SU-DHL-6 (cell line): Measurements from ENCODE around the gene EXD3.

Experiments used
- H2AFZ ChIP-seq: fragments of 200-600 bp; sonication (generic); 2 replicates; pipeline ENCODE4 v1.6.1; 2014; ENCODE audit warnings: low read depth, mild to moderate bottlenecking, moderate library complexity, mixed read lengths, antibody characterized with exemption, low read length; ENCODE audit not compliant: severe bottlenecking
- H3F3A ChIP-seq: fragments of 200-600 bp; shearing (Covaris generic); 2 replicates; pipeline ENCODE4 v1.6.0; 2016; ENCODE audit warnings: antibody characterized with exemption, mild to moderate bottlenecking; ENCODE audit not compliant: insufficient read depth
- H3K27ac ChIP-seq: fragments of 200-600 bp; sonication (generic); 2 replicates; pipeline ENCODE4 v1.5.1; 2016; ENCODE audit warnings: low read depth, mild to moderate bottlenecking, low read length, moderate library complexity, mixed read lengths
- H3K27me3 ChIP-seq: fragments of 200-600 bp; sonication (generic), shearing (Covaris generic); 2 replicates; pipeline ENCODE4 v1.6.0; 2014; ENCODE audit warnings: mild to moderate bottlenecking, low read length
- H3K36me3 ChIP-seq: fragments of 200-600 bp; sonication (generic); 2 replicates; pipeline ENCODE4 v1.6.1; 2014; ENCODE audit warnings: mild to moderate bottlenecking, low read length, mixed read lengths
- H3K4me2 ChIP-seq: fragments of 300-600, 200-600 bp; shearing (Covaris generic), sonication (generic); 2 replicates; pipeline ENCODE4 v1.6.0; 2014; ENCODE audit warnings: low read length, low read depth, mild to moderate bottlenecking; ENCODE audit not compliant: poor library complexity, severe bottlenecking
- H3K4me3 ChIP-seq: fragments of 200-600 bp; sonication (generic); 2 replicates; pipeline ENCODE4 v1.5.1; 2014; ENCODE audit warnings: antibody characterized with exemption, low read length, mild to moderate bottlenecking, mixed read lengths; ENCODE audit not compliant: insufficient read depth, poor library complexity, severe bottlenecking
- H3K79me2 ChIP-seq: fragments of 200-600 bp; sonication (generic); 2 replicates; pipeline ENCODE4 v1.6.1; 2014; ENCODE audit warnings: mild to moderate bottlenecking, low read length, moderate library complexity; ENCODE audit not compliant: insufficient read depth
- H3K9ac ChIP-seq: fragments of 200-600 bp; sonication (generic); 2 replicates; pipeline ENCODE4 v1.7.0; 2014; ENCODE audit warnings: mild to moderate bottlenecking, low read length
- H3K9me2 ChIP-seq: fragments of 200-600 bp; sonication (generic); replicated peaks from 2 replicates; pipeline ENCODE4 v1.6.1; 2014; ENCODE audit warnings: low read length; ENCODE audit not compliant: insufficient read depth
- H3K9me3 ChIP-seq: fragments of 200-600 bp; sonication (generic); 2 replicates; pipeline ENCODE4 v1.6.1; 2014; ENCODE audit warnings: low read length, mixed read lengths; ENCODE audit not compliant: insufficient read depth
- H4K20me1 ChIP-seq: fragments of 200-600 bp; sonication (generic); 2 replicates; pipeline ENCODE4 v1.6.1; 2014; ENCODE audit warnings: low read depth, mild to moderate bottlenecking, antibody characterized with exemption, low read length, moderate library complexity, mixed read lengths
- CTCF ChIP-seq: fragments of 200-600 bp; sonication (generic); IDR thresholded peaks from one replicate; pipeline ENCODE4 v1.5.1; 2017; ENCODE audit warnings: antibody characterized with exemption, mild to moderate bottlenecking, low read length, moderate library complexity; ENCODE audit not compliant: insufficient read depth, poor library complexity, severe bottlenecking
- EZH2phosphoT487 ChIP-seq: fragments of 200-600 bp; sonication (generic), shearing (Covaris generic); conservative IDR thresholded peaks from 2 replicates; pipeline ENCODE4 v1.6.1; 2018; ENCODE audit warnings: mild to moderate bottlenecking, antibody characterized with exemption, low read length, moderate library complexity, mixed read lengths

EXD3 gene

GRCh38 chr9:137365552-137366444 lies 57.2 kb downstream of the EXD3 start:
- H3K27me3 ChIP-seq, result no peaks in the 10 kb centered on the region
- no peaks in the 10 kb centered on the region for H3K9me2 ChIP-seq
- no peaks in the 10 kb centered on the region for H3F3A ChIP-seq
- no peaks in the 10 kb centered on the region for H3K79me2 ChIP-seq
- no peak overlapping the region for H3K4me2 ChIP-seq
- H3K9me3 ChIP-seq, result no peaks in the 10 kb centered on the region
- TF ChIP-seq EZH2phosphoT487 (no peak), CTCF (no peak)
- H3K27ac ChIP-seq, result no peak overlapping the region
- H3K36me3 ChIP-seq, result no peaks in the 10 kb centered on the region
- H3K4me3 ChIP-seq, result no peak overlapping the region
- no peak overlapping the region for H2AFZ ChIP-seq
- no peak overlapping the region for H3K9ac ChIP-seq
- H4K20me1 ChIP-seq, result no peaks in the 10 kb centered on the region

GRCh38 chr9:137365056-137365455 lies 57.9 kb downstream of the EXD3 start:
- Histone ChIP-seq H3K9ac (no peak overlapping the region), H2AFZ (no peak overlapping the region), H3K4me2 (no peak overlapping the region), H3K27me3 (no peaks in the 10 kb centered on the region), H3K27ac (no peak overlapping the region), H3K4me3 (no peak overlapping the region), H3K79me2 (no peaks in the 10 kb centered on the region), H4K20me1 (no peaks in the 10 kb centered on the region), H3K9me3 (no peaks in the 10 kb centered on the region), H3K36me3 (no peaks in the 10 kb centered on the region), H3F3A (no peaks in the 10 kb centered on the region), H3K9me2 (no peaks in the 10 kb centered on the region)
- TF ChIP-seq CTCF (no peak), EZH2phosphoT487 (no peak)

- no peaks in the 10 kb centered on the region for H3K9me2 ChIP-seq
- no peak overlapping the region for H2AFZ ChIP-seq
- no peak overlapping the region for H3K27ac ChIP-seq
- H4K20me1 ChIP-seq, result no peaks in the 10 kb centered on the region
- TF ChIP-seq CTCF (no peak), EZH2phosphoT487 (no peak)
- no peaks in the 10 kb centered on the region for H3K27me3 ChIP-seq
- no peak overlapping the region for H3K4me2 ChIP-seq
- no peaks in the 10 kb centered on the region for H3K36me3 ChIP-seq
- H3F3A ChIP-seq, result no peaks in the 10 kb centered on the region
- no peak overlapping the region for H3K4me3 ChIP-seq
- no peaks in the 10 kb centered on the region for H3K9me3 ChIP-seq
- no peak overlapping the region for H3K9ac ChIP-seq
- H3K79me2 ChIP-seq, result no peaks in the 10 kb centered on the region
These were observed 63.1 kb downstream of the EXD3 start for GRCh38 chr9:137359850-137360249.
